ENCODE measurements around the gene DENND5B.

DNA sequence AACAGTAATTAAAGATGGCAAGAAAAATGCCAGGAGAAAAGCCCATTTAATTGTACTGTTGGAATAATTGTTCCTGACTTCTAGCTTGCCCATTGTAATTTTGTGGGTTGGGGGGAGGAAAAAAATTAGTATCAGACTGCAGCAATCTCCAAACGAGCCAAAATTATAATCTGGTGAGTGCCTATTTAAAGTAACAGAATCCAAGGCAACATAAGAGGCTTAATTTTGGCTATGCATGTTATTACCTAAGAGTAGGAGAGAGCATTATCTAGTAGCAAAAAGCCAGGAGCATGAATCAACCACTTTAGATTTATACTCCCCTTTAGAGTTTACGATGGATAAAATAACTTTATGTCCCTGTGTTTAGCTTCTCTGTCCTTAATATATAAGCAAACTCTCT, 14.6 kb upstream of the DENND5B start:
- TF ChIP-seq, protein P1, sequence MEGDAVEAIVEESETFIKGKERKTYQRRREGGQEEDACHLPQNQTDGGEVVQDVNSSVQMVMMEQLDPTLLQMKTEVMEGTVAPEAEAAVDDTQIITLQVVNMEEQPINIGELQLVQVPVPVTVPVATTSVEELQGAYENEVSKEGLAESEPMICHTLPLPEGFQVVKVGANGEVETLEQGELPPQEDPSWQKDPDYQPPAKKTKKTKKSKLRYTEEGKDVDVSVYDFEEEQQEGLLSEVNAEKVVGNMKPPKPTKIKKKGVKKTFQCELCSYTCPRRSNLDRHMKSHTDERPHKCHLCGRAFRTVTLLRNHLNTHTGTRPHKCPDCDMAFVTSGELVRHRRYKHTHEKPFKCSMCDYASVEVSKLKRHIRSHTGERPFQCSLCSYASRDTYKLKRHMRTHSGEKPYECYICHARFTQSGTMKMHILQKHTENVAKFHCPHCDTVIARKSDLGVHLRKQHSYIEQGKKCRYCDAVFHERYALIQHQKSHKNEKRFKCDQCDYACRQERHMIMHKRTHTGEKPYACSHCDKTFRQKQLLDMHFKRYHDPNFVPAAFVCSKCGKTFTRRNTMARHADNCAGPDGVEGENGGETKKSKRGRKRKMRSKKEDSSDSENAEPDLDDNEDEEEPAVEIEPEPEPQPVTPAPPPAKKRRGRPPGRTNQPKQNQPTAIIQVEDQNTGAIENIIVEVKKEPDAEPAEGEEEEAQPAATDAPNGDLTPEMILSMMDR (IDR thresholded peaks at IDR 0.05) = no peak
- no peak for TF ChIP-seq NFE2L1 (CRISPR knock-in tag; IDR thresholded peaks at IDR 0.05)
- TF ChIP-seq SP1 (CRISPR knock-in tag; conservative IDR thresholded peaks at IDR 0.05) = no peak
- TF ChIP-seq, protein P2, sequence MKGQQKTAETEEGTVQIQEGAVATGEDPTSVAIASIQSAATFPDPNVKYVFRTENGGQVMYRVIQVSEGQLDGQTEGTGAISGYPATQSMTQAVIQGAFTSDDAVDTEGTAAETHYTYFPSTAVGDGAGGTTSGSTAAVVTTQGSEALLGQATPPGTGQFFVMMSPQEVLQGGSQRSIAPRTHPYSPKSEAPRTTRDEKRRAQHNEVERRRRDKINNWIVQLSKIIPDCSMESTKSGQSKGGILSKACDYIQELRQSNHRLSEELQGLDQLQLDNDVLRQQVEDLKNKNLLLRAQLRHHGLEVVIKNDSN (CRISPR knock-in tag; IDR thresholded peaks at IDR 0.05) = no peak
- TF ChIP-seq ZNF423 (CRISPR knock-in tag; IDR thresholded peaks at IDR 0.05) = no peak
- TF ChIP-seq, protein P3, sequence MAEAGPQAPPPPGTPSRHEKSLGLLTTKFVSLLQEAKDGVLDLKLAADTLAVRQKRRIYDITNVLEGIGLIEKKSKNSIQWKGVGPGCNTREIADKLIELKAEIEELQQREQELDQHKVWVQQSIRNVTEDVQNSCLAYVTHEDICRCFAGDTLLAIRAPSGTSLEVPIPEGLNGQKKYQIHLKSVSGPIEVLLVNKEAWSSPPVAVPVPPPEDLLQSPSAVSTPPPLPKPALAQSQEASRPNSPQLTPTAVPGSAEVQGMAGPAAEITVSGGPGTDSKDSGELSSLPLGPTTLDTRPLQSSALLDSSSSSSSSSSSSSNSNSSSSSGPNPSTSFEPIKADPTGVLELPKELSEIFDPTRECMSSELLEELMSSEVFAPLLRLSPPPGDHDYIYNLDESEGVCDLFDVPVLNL (CRISPR knock-in tag; IDR thresholded peaks at IDR 0.05; ENCODE audit: borderline replicate concordance, low read depth) = no peak
- TF ChIP-seq TEAD1 (CRISPR knock-in tag; IDR thresholded peaks at IDR 0.05) = no peak
- TF ChIP-seq, protein P4, sequence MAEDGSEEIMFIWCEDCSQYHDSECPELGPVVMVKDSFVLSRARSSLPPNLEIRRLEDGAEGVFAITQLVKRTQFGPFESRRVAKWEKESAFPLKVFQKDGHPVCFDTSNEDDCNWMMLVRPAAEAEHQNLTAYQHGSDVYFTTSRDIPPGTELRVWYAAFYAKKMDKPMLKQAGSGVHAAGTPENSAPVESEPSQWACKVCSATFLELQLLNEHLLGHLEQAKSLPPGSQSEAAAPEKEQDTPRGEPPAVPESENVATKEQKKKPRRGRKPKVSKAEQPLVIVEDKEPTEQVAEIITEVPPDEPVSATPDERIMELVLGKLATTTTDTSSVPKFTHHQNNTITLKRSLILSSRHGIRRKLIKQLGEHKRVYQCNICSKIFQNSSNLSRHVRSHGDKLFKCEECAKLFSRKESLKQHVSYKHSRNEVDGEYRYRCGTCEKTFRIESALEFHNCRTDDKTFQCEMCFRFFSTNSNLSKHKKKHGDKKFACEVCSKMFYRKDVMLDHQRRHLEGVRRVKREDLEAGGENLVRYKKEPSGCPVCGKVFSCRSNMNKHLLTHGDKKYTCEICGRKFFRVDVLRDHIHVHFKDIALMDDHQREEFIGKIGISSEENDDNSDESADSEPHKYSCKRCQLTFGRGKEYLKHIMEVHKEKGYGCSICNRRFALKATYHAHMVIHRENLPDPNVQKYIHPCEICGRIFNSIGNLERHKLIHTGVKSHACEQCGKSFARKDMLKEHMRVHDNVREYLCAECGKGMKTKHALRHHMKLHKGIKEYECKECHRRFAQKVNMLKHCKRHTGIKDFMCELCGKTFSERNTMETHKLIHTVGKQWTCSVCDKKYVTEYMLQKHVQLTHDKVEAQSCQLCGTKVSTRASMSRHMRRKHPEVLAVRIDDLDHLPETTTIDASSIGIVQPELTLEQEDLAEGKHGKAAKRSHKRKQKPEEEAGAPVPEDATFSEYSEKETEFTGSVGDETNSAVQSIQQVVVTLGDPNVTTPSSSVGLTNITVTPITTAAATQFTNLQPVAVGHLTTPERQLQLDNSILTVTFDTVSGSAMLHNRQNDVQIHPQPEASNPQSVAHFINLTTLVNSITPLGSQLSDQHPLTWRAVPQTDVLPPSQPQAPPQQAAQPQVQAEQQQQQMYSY (CRISPR knock-in tag; IDR thresholded peaks at IDR 0.05) = no peak
- no peak for TF ChIP-seq ZNF232 (CRISPR knock-in tag; IDR thresholded peaks at IDR 0.05)
- TF ChIP-seq, protein P5, sequence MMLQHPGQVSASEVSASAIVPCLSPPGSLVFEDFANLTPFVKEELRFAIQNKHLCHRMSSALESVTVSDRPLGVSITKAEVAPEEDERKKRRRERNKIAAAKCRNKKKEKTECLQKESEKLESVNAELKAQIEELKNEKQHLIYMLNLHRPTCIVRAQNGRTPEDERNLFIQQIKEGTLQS (CRISPR knock-in tag; conservative IDR thresholded peaks at IDR 0.05) = no peak
- no peak for TF ChIP-seq KAT7 (CRISPR knock-in tag; IDR thresholded peaks at IDR 0.05; ENCODE audit: borderline replicate concordance)
